Measurements from ENCODE around the gene ATP5ME.
"Not testable (repeated sequence)": the region's sequence is repeated elsewhere in the genome, so short reads cannot be mapped to it uniquely, and the experiment has no call there.

Gene ATP5ME

DNA sequence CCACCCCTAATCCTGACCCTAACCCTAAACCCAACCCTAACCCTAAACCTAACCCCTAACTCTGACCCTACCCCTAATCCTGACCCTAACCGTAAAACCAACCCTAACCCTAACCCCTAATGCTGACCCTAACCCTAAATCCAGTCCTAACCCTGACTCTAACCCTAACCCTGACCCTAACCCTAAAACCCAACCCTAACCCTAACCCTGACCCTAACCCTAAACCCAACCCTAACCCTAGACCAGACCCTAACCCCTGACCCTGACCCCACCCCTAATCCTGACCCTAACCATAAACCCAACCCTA, 30.8 kb upstream of the ATP5ME start:
- DNase-seq (ENCODE audit: low spot score), result no peak

GRCh38 chr4:704198-704891, 30.3 kb upstream of the ATP5ME start:
- no peak for DNase-seq (ENCODE audit: low spot score)

DNA sequence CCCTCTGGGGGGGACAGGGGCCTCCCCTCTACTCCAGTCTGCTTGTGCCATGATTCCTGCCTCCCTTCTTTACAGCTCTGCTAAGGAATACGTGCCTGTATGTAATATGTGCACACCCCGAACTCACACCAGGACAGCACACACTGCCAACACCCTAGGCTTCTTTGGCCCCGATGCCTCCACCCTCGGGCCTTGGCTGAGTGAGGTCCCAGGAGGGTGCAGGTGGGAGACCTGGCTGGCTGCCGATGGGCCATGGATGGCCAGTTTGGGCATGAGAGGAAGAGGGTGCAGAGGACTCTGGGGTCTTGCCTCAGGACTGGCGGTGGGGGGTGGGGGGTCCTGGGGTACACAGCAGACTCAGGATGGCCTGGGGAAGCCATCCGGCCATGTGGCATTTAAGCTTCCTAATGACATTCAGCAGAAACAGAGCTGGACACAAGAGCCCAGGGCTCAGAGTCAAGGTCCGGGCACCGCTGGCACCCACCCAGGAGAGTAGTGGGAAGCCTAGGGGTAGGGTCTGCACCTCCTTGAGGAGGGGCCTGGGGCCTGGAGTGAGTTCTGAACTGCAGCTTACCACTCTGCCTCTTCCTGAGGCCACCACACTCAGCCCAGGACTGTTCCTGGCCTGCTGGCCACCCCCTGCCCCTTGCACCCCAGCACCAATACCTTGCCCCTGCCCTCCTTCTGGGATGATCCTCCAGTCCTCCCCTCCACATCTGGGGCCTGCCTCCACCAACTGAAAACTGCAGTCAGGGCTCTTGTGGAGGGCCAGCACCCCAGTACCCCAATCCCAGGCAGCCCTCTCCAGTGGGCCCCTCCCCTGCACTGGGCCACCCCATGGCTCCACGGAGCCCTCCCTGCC, 29.5 kb upstream of the ATP5ME start:
- DNase-seq (ENCODE audit: low spot score), result no peak

GRCh38 chr4:702618-703048, 28.6 kb upstream of the ATP5ME start:
- no peak for DNase-seq (ENCODE audit: low spot score)

DNA sequence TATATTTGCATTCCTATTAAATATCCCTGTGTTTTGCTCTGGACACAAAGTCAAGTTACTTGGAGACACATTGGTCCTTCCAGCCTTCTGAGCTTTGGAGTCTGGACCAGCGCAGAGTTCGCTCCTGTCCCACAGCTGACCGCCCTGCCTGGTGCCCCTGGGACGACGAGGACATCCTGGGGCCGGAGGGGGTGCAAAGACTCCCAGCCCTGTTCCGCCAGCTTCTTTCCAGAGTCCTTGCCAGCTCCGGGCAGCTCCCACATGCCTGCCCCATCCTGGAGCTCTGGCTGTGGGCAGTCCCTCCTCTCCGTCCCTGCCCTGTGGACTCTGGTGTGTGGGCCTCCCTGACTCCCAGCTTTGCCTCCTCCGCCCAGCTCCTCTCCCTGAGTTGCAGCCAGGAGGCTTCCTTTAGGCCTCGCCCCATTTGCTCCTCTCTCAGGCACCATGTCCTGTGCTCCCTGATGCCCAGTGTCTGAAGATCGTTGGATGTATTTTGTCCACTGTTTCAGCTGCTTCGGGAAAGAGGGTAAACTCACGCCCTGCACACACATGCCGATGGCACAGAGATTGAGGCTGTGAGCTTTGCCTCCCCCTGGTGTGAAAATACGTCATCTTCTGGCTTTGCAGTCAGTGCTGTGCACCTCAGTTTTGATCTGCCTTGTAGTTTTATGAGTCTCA, 26.6 kb upstream of the ATP5ME start:
- DNase-seq (ENCODE audit: low spot score), result no peak

DNA sequence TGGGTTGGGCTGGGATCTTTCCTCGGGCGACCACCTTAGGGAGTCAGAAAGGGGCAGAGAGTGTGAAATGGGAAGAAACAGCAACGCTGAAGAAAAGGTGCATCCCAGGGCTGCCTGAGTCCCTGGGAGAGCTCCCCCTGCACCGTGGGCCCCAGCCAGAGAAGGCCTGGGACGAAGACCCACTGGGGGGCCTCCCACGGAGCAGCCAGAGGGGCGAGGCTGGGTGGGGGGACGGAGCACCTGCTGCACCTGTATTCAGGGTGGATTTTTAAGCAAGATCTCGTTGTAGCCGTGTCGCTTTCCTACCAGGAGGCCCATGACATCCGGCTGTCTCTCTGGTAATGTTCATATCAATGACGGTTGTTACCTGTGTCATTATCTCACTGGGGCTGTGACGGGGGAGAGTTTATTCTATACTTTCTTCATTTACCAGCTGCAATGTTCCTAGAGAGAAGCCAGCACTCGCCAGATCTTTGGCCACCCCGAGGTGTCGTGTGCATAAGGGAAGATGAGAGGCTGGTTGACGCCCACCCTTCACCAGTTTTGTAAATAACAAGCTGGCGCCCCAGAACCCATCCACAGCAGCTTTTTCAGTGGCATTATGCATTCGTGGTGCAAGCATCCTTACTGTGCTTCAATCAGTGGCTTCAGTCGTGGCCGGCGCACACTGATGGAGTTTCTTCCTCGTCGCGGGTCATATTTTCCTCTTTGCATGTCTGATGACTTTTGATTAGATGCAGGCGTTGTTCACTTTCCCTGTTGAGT, 25.9 kb upstream of the ATP5ME start:
- no peak for DNase-seq (ENCODE audit: low spot score)

DNA sequence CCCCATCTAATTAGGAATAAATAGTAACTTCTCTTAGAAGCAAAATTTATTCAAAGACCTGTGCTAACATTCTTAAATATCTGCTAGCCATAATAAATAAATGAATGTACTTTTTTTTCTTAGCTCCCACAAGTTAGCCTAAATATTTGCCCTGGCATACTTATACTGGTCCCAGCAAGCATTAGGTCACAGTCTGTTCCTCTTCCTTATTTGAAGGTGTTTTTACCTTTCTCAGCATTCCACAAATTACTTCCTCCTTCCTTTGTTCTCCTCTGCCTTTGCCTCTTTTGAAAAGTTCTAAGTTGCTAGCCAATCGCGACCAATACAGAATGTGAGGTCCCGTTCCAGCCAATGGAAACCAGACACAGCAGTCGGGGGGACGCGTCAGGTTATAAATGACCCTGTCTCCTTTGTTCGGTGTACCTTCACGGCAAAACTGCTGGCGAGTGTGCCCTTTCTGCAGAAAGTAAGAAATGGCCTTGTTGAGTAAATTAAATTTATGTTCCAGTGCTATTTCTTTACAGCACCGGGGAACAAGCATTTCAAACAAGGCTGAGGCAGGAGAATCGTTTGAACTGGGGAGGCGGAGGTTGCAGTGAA, 20.4 kb upstream of the ATP5ME start:
- DNase-seq (ENCODE audit: low spot score), result not testable (repeated sequence)

DNA sequence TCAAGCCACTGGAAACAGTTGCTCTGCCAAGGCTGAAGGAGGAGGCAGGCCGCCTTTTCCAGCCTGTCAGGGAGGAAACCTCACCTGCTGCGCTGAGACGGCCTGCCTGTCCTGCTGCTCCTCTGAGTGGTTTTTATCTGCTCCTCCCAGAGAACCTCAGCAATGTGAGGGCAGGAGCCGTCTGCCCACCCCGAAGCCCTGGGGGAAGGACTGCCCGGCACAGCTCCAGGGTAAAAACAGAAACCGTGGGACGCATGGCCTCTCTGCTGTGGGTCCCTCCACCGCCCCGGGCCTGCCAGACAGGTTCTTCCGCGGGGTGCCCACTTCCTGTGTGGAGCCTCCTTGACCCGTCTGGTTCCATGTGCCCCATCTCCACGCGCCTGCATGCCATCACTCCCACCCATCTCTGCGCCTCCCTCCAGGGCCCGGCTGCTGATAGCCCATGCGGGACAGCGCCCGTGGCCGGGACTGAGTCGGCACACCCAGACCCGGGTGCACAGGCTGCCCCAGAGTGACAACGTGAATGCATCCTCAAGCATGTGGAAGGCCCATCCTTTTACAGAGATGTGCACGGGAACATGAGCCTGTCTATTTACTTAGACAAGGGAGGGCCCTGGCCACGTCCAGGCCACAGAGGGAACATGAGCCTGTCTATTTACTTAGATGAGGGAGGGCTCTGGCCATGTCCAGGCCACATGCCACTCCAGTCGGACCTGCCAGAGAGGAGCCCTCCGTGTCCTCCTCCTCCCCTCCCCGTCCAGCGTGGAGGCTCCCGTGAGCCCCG, 18.9 kb upstream of the ATP5ME start:
- DNase-seq (ENCODE audit: low spot score), result no peak

DNA sequence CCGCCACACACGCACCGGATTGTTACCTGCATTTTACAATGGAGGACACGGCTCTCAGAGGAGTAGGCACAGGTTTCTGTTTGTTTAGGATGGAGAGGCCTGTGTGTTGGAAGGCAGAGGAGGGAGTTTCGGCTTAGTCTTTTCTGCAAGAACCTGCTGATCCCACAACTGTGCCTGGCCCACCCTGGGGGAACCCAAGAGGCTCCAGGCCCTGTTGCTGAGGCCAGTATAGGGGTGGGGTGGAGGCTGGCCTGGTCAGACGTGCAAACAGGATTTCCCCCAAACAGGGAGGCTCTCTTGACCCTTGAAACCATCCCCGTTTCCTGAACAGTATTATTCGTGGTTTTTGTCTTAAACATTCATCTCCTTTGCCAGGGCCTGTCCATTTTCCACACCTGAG, 15.6 kb upstream of the ATP5ME start:
- no peak for DNase-seq (ENCODE audit: low spot score)

- DNase-seq (ENCODE audit: low spot score), result no peak
Measured at GRCh38 chr4:688854-689681, 15.0 kb upstream of the ATP5ME start, which contains the start of gene SLC49A3. Gene SLC49A3, minus strand, starts transcription at chr4:689151. Its CDS starts 24 bp downstream, at chr4:689127.

- DNase-seq (ENCODE audit: low spot score), result no peak
Measured at GRCh38 chr4:687971-688853, 14.1 kb upstream of the ATP5ME start.

DNA sequence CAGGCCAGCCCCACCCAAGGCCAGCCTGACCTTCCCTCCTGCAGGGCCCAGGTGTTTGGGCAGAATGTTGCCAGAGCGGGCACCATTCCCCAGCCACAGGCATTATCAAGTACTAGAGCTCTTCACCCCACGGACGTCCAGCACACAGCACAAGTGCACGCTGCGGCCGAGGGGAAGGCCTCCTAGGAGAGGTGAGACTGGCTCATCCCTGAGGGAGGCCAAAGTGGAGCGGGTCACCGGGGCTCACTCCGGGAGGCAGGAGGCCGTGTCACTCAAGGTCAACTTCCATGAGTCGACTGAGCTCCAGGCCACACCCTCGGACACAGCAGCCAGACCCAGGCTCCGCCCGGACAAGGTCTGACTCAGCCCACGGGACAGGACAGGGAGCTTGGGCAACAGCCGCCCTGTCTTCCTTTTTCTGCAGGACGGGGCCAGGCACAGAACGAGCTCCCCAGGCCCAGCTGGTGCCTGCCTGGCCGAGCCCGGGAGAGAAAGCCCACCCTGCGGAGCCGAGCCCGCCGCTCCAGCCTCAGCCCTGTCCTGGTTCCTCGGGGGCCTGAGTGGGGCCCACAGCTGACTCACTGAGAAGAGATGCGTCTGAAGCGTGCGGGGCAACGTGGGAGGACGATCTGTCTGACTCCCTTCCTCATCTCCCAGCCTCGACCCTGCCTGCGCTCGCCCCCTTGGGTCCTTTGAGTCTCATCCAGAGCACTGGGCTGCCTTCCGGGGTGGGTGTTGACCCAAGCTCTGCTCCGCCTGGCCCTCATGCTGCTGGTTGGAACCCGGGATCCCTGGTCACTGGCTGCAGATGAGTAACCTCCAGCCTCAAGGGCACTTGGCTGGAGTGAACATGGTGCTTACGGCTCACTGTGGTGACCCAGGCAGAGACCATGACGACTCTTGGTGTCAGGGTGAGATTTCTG, 13.2 kb upstream of the ATP5ME start:
- no peak for DNase-seq (ENCODE audit: low spot score)

GRCh38 chr4:686413-687040, 12.5 kb upstream of the ATP5ME start:
- no peak for DNase-seq (ENCODE audit: low spot score)

- no peak for DNase-seq (ENCODE audit: low spot score)
Measured at GRCh38 chr4:685679-686412, 11.8 kb upstream of the ATP5ME start.

- DNase-seq (ENCODE audit: low spot score), result no peak
Measured at GRCh38 chr4:684623-685327, 10.7 kb upstream of the ATP5ME start.

DNA sequence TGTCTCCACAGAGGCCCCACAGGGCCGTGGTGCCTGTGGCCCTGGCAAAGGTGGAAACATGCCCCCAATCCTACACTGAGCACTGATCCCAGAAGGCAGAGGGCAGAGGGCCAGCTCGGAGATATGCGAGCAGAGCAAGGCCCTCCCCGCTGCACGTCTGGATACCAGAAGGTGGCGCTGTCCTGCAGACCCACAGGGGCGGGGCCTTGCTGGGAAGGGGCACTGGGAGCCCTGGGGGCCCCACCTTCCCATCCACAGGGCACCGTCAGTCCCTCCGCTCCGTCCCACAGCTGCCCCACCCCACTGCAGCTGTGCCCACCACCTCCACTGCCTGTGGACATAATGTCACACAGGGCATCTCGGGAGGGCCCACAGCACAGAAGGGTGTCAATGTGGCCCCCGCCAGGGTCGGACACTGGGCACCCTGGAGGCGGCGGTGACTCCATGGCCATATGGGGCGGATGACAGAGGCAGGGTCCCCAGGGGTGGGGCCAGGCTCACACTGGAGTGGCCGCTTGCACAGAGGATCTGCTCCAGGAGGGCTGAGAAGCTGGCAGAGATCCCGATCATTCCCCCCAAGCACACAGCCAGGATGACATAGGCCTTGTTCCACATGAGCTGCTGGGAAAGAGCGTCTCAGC, 10.0 kb upstream of the ATP5ME start:
- peak; percentile 27 for DNase-seq (ENCODE audit: low spot score)
